Ovary (tissue), 3 donors: Measurements from ENCODE around the gene AOPEP.

Source experiments
- EP300 ChIP-seq: sonication (generic); formaldehyde crosslinking; IDR thresholded peaks from one replicate; pipeline ENCODE4 v1.6.1; 2017; ENCODE audit warnings: antibody characterized with exemption
- TF ChIP-seq, protein P1 (sequence below), 3 donors: fragments of 450-650 bp in 2 of 3; fragments of 200-600 bp in 1 of 3; IDR thresholded peaks; one replicate each; pipeline versions ENCODE4 v1.5.1 to v1.8.0; 2016 to 2022; ENCODE audit warnings: antibody characterized with exemption in 3 of 3, mild to moderate bottlenecking in 1 of 3
- donor health status: DM: no; HTN: no; CAD: no.

DNA sequence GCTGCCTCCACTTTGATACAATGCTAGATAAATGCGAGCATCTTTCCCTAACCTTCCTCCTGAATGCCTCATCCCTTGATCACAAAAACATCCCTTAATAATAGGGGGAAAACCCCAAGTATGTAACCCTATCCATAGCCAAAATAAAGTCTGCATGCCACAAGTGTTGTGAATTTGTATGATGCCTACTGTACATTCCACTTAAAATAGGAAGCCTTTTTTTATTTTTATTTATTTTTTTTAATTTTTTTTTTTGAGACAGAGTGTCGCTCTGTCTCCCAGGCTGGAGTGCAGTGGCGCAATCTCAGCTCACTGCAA is 207.0 kb downstream of the AOPEP start:
- TF ChIP-seq, protein P1, sequence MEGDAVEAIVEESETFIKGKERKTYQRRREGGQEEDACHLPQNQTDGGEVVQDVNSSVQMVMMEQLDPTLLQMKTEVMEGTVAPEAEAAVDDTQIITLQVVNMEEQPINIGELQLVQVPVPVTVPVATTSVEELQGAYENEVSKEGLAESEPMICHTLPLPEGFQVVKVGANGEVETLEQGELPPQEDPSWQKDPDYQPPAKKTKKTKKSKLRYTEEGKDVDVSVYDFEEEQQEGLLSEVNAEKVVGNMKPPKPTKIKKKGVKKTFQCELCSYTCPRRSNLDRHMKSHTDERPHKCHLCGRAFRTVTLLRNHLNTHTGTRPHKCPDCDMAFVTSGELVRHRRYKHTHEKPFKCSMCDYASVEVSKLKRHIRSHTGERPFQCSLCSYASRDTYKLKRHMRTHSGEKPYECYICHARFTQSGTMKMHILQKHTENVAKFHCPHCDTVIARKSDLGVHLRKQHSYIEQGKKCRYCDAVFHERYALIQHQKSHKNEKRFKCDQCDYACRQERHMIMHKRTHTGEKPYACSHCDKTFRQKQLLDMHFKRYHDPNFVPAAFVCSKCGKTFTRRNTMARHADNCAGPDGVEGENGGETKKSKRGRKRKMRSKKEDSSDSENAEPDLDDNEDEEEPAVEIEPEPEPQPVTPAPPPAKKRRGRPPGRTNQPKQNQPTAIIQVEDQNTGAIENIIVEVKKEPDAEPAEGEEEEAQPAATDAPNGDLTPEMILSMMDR (IDR thresholded peaks at IDR 0.05), result no peak
- TF ChIP-seq EP300, result no peak
